HL-60 (cell line): Measurements from ENCODE around the gene ENTPD6.

Source experiments
- DNase-seq, 2 experiments: peaks; one replicate each; pipeline ENCODE4 v3.0.0-alpha.2; 2010 to 2020; ENCODE audit warnings: low read depth in 1 of 2, low spot score in 1 of 2
- H3K27ac ChIP-seq: fragments of 250-450 bp; sonication (Bioruptor Pico); replicated peaks from 2 replicates; pipeline ENCODE4 v1.5.1; 2020; ENCODE audit warnings: mild to moderate bottlenecking, moderate library complexity
- H3K27me3 ChIP-seq: fragments of 250-450 bp; sonication (Bioruptor Pico); 2 replicates; pipeline ENCODE4 v1.5.1; 2021; ENCODE audit warnings: mild to moderate bottlenecking, moderate library complexity; ENCODE audit not compliant: insufficient read depth, poor library complexity, severe bottlenecking
- H3K4me3 ChIP-seq: replicated peaks from 2 replicates; pipeline ENCODE4 v1.5.1; 2011; ENCODE audit warnings: mild to moderate bottlenecking, control low read depth, low read length; ENCODE audit not compliant: insufficient read depth
- GABPA ChIP-seq: IDR thresholded peaks from 2 replicates; pipeline ENCODE4 v1.6.1; 2012; ENCODE audit warnings: low read depth
- POLR2AphosphoS5 ChIP-seq: IDR thresholded peaks from 2 replicates; pipeline ENCODE4 v1.6.1; 2012; ENCODE audit warnings: low read depth
- SPI1 ChIP-seq: IDR thresholded peaks from 2 replicates; pipeline ENCODE4 v1.6.1; 2012; ENCODE audit warnings: low read depth, mild to moderate bottlenecking, borderline replicate concordance
- TF ChIP-seq, protein P1 (sequence below): IDR thresholded peaks from 2 replicates; pipeline ENCODE4 v1.6.1; 2012; ENCODE audit warnings: low read depth; ENCODE audit not compliant: insufficient replicate concordance
- TF ChIP-seq, protein P2 (sequence below): IDR thresholded peaks from one replicate; pipeline ENCODE4 v1.5.1; 2011; ENCODE audit warnings: low read length, control low read depth, inconsistent platforms; ENCODE audit not compliant: insufficient read depth

Gene ENTPD6

DNA sequence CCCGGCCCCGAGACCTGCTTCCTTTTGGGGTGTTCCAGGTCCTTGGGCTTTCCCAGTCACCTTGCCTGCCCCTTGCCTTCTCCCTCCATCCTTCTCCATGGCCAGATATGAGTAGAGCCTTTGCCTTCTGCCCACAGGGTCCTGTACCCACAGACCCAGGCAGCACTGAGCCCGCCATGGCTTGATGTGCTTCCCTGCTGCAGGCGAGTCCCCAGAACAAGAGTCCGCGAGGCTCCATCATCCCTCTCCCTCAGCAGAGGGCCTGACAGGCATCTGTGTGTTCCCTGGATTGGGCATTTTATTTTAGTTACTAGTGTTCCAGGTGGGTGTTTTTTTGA, 74.3 kb downstream of the ENTPD6 start:
- Histone ChIP-seq H3K27me3 (no peaks in the 10 kb centered on the region), H3K27ac (no peak overlapping the region), H3K4me3 (no peak overlapping the region)
- TF ChIP-seq GABPA: no peak
- TF ChIP-seq, protein P1, sequence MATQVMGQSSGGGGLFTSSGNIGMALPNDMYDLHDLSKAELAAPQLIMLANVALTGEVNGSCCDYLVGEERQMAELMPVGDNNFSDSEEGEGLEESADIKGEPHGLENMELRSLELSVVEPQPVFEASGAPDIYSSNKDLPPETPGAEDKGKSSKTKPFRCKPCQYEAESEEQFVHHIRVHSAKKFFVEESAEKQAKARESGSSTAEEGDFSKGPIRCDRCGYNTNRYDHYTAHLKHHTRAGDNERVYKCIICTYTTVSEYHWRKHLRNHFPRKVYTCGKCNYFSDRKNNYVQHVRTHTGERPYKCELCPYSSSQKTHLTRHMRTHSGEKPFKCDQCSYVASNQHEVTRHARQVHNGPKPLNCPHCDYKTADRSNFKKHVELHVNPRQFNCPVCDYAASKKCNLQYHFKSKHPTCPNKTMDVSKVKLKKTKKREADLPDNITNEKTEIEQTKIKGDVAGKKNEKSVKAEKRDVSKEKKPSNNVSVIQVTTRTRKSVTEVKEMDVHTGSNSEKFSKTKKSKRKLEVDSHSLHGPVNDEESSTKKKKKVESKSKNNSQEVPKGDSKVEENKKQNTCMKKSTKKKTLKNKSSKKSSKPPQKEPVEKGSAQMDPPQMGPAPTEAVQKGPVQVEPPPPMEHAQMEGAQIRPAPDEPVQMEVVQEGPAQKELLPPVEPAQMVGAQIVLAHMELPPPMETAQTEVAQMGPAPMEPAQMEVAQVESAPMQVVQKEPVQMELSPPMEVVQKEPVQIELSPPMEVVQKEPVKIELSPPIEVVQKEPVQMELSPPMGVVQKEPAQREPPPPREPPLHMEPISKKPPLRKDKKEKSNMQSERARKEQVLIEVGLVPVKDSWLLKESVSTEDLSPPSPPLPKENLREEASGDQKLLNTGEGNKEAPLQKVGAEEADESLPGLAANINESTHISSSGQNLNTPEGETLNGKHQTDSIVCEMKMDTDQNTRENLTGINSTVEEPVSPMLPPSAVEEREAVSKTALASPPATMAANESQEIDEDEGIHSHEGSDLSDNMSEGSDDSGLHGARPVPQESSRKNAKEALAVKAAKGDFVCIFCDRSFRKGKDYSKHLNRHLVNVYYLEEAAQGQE: no peak
- no peak for TF ChIP-seq POLR2AphosphoS5
- no peak for DNase-seq

DNA sequence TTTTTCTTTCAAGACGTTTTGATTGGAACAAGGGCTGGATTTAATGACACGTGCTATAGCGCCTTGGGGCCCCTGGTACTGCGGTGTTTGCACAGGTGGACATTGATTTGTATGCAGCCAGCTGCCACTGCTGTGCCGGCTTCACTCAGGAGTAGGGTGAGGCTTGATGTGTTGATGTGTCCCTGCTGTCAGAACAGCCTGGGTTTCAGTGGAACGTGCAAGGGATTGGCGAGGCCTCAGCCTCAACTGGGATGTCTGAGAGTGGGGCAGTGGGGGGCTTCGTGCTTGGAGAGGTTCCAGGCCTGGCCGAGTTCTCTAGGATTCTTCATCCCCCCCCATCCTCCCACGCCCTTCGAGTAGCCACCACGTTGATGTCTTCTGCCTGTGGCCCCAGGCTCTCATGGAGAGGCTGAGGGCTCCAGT, 75.3 kb downstream of the ENTPD6 start:
- no peak for DNase-seq
- Histone ChIP-seq H3K4me3 (no peak overlapping the region), H3K27me3 (no peaks in the 10 kb centered on the region), H3K27ac (no peak overlapping the region)
- TF ChIP-seq, protein P1: no peak
- TF ChIP-seq SPI1 (no peak), POLR2AphosphoS5 (no peak), GABPA (no peak)
- TF ChIP-seq, protein P2, sequence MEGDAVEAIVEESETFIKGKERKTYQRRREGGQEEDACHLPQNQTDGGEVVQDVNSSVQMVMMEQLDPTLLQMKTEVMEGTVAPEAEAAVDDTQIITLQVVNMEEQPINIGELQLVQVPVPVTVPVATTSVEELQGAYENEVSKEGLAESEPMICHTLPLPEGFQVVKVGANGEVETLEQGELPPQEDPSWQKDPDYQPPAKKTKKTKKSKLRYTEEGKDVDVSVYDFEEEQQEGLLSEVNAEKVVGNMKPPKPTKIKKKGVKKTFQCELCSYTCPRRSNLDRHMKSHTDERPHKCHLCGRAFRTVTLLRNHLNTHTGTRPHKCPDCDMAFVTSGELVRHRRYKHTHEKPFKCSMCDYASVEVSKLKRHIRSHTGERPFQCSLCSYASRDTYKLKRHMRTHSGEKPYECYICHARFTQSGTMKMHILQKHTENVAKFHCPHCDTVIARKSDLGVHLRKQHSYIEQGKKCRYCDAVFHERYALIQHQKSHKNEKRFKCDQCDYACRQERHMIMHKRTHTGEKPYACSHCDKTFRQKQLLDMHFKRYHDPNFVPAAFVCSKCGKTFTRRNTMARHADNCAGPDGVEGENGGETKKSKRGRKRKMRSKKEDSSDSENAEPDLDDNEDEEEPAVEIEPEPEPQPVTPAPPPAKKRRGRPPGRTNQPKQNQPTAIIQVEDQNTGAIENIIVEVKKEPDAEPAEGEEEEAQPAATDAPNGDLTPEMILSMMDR: no peak

DNA sequence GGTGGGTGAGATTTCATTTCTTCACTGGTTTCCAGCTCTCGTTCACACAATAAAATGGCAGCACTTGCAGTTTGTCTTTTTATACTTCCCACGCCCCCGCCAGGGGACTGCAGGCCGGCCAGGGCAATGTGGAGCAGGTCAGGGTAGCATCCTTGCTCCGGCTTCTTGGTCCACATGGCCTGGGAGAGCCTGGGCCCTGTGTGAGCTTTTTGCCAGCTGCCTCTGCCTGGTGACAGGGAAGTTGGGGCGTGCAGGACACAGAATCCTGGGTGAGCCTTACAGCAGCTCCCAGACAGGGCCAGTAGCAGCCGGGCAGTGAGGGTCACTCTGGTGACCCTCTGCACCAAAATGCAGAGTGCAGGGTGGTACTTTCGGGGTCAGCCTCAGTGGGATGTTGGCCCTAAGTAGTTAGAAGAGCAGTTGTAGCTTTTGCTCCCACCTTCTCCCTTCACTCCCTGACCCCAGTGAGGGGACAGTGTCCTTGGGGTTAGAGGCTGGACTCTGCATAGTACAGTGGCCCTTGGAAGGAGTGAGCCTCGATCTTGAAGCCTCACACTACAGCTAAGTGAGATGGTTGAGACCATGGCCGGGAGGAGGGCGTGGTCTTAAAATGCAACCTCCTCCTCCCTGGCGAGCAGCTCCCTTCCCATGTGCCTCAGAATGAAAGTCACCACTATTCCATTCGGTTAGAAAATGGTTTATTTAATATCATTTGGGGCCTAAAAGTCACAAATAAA, 76.1 kb downstream of the ENTPD6 start:
- no peaks in the 10 kb centered on the region for H3K27me3 ChIP-seq
- H3K4me3 ChIP-seq: no peak overlapping the region
- H3K27ac ChIP-seq: no peak overlapping the region
- TF ChIP-seq, protein P2: no peak
- TF ChIP-seq SPI1: no peak
- TF ChIP-seq, protein P1: no peak
- TF ChIP-seq GABPA: no peak
- no peak for TF ChIP-seq POLR2AphosphoS5
- DNase-seq: no peak
